ENCODE measurements around the gene QRSL1. TPM values are rescaled to one million over a fixed set of nuclear protein-coding genes. Genes with fewer than 3 reads are reported as not detected.

QRSL1 gene
- total and polyA plus RNA-seq, 12 donors = 8.1 to 20.0 (median 14.5) TPM

- Histone ChIP-seq H3K27ac (no peak overlapping the region), H3K4me3 (no peak overlapping the region), H3K9me3 (no peaks in the 10 kb centered on the region), H3K4me1 (no peaks in the 10 kb centered on the region), H3K27me3 (no peaks in the 10 kb centered on the region), H3K36me3 (peaks cover 0 to 38% (median 0%) of the 10 kb centered on the region in 9 donors)
- intact Hi-C loops (cut with DNase I) = loop anchor here in 5 of 10 donors (5.0 to 10.0 kb wide), 2 partner anchors 365 to 368 kb away; partner anchors contain the start of gene CD24 (in 2 of the 5)
- WGBS, 2 donors = 82 to 84% methylated on average over 6 of the region's 6 CpGs
- ATAC-seq (no peak), DNase-seq (no peak)
- TF ChIP-seq CTCF (IDR thresholded peaks at IDR 0.05) = peak in 2 of 9 donors; percentile 12 to 19
Measured at GRCh38 chr6:106609699-106610098, 19.7 kb upstream of the QRSL1 start.

GRCh38 chr6:106611030-106611429 is 18.3 kb upstream of the QRSL1 start:
- Histone ChIP-seq H3K36me3 (peaks cover 0 to 42% (median 0%) of the 10 kb centered on the region in 9 donors), H3K27ac (no peak overlapping the region), H3K4me1 (no peaks in the 10 kb centered on the region), H3K9me3 (no peaks in the 10 kb centered on the region), H3K4me3 (no peak overlapping the region), H3K27me3 (no peaks in the 10 kb centered on the region)
- 74 to 83% methylated on average over 2 of the region's 2 CpGs for WGBS, 2 donors
- intact Hi-C loops (cut with DNase I) = loop anchor here in 1 of 10 donors (10.0 kb wide), 1 partner anchor 364 kb away; the partner anchor contains the start of gene CD24
- ATAC-seq (no peak), DNase-seq (no peak)
- no peak for TF ChIP-seq CTCF (IDR thresholded peaks at IDR 0.05)

GRCh38 chr6:106612671-106613416 is 16.5 kb upstream of the QRSL1 start:
- no peak overlapping the region for H3K4me3 ChIP-seq
- intact Hi-C loops (cut with DNase I) = loop anchor here in 1 of 10 donors (10.0 kb wide), 1 partner anchor 362 kb away; the partner anchor contains the start of gene CD24
- ATAC-seq (no peak), DNase-seq (no peak)
- WGBS, 2 donors = 95 to 96% methylated on average over 9 of the region's 9 CpGs
- H3K4me1 ChIP-seq = no peaks in the 10 kb centered on the region
- H3K36me3 ChIP-seq = peaks cover 0 to 59% (median 0%) of the 10 kb centered on the region in 9 donors
- no peaks in the 10 kb centered on the region for H3K27me3 ChIP-seq
- no peak for TF ChIP-seq CTCF (IDR thresholded peaks at IDR 0.05)
- no peak overlapping the region for H3K27ac ChIP-seq
- no peaks in the 10 kb centered on the region for H3K9me3 ChIP-seq

GRCh38 chr6:106613590-106613989 is 15.8 kb upstream of the QRSL1 start:
- Histone ChIP-seq H3K36me3 (peaks cover 0 to 64% (median 0%) of the 10 kb centered on the region in 9 donors), H3K4me3 (no peak overlapping the region), H3K9me3 (no peaks in the 10 kb centered on the region), H3K27ac (no peak overlapping the region), H3K27me3 (no peaks in the 10 kb centered on the region), H3K4me1 (no peaks in the 10 kb centered on the region)
- TF ChIP-seq CTCF (IDR thresholded peaks at IDR 0.05) = no peak
- ATAC-seq (no peak), DNase-seq (no peak)
- WGBS, 2 donors = 89 to 100% methylated on average over 1 of the region's 1 CpG
- intact Hi-C loops (cut with DNase I) = loop anchor here in 1 of 10 donors (10.0 kb wide), 1 partner anchor 361 kb away; the partner anchor contains the start of gene CD24

Data from heart right ventricle (tissue), 16 donors.